HG02588 (cell line): ENCODE measurements around the gene PPP1R17.

ENCODE experiments used
- ATAC-seq: cut with Tn5 transposase; IDR thresholded peaks from one replicate; pipeline ENCODE4 v1.9.1; 2021; ENCODE audit warnings: mild to moderate bottlenecking, moderate library complexity; ENCODE audit not compliant: unreplicated experiment

PPP1R17 gene

GRCh38 chr7:31687024-31687748 lies at the start of gene PPP1R17:
Gene PPP1R17 (plus strand): TSS chr7:31687215. CDS start chr7:31692442, 5,227 bp downstream.
- ATAC-seq: no peak

- ATAC-seq: no peak
Observed at GRCh38 chr7:31640381-31640780, 46.6 kb upstream of the PPP1R17 start.

GRCh38 chr7:31642681-31643115 lies 44.3 kb upstream of the PPP1R17 start:
- no peak for ATAC-seq

- no peak for ATAC-seq
Observed at GRCh38 chr7:31646942-31647341, 40.1 kb upstream of the PPP1R17 start.

- no peak for ATAC-seq
Observed at GRCh38 chr7:31647511-31647910, 39.5 kb upstream of the PPP1R17 start.

- ATAC-seq: no peak
Observed at GRCh38 chr7:31648288-31648687, 38.7 kb upstream of the PPP1R17 start.

- ATAC-seq: no peak
Observed at GRCh38 chr7:31648880-31649279, 38.1 kb upstream of the PPP1R17 start.

GRCh38 chr7:31651234-31652062 lies 35.6 kb upstream of the PPP1R17 start:
- no peak for ATAC-seq

GRCh38 chr7:31652063-31652326 lies 35.0 kb upstream of the PPP1R17 start:
- ATAC-seq: no peak

- no peak for ATAC-seq
Observed at GRCh38 chr7:31663072-31663471, 23.9 kb upstream of the PPP1R17 start.

GRCh38 chr7:31664890-31665289 lies 22.1 kb upstream of the PPP1R17 start:
- ATAC-seq: no peak

- no peak for ATAC-seq
Observed at GRCh38 chr7:31665546-31665945, 21.5 kb upstream of the PPP1R17 start.

- ATAC-seq: no peak
Observed at GRCh38 chr7:31669461-31669860, 17.6 kb upstream of the PPP1R17 start.

- no peak for ATAC-seq
Observed at GRCh38 chr7:31679574-31680305, 7.3 kb upstream of the PPP1R17 start.

GRCh38 chr7:31683445-31684225 lies 3.4 kb upstream of the PPP1R17 start:
- no peak for ATAC-seq

- ATAC-seq: no peak
Observed at GRCh38 chr7:31688372-31688771, 1.4 kb downstream of the PPP1R17 start.

GRCh38 chr7:31688996-31689395 lies 2.0 kb downstream of the PPP1R17 start:
- ATAC-seq: no peak

- no peak for ATAC-seq
Observed at GRCh38 chr7:31690935-31691334, 3.9 kb downstream of the PPP1R17 start.

- no peak for ATAC-seq
Observed at GRCh38 chr7:31692451-31692850, 5.4 kb downstream of the PPP1R17 start.

GRCh38 chr7:31692871-31693270 lies 5.9 kb downstream of the PPP1R17 start:
- no peak for ATAC-seq
